OCI-M2 (cell line): ENCODE data around the gene TMEM238.
"Not testable (repeated sequence)": the region's sequence is repeated elsewhere in the genome, so short reads cannot be mapped to it uniquely, and the experiment has no call there.

Experiments used
- DNase-seq: peaks from one replicate; lab custom pipeline; 2025; ENCODE audit not compliant: unreplicated experiment; lab: John Stamatoyannopoulos, UW

TMEM238 gene

DNA sequence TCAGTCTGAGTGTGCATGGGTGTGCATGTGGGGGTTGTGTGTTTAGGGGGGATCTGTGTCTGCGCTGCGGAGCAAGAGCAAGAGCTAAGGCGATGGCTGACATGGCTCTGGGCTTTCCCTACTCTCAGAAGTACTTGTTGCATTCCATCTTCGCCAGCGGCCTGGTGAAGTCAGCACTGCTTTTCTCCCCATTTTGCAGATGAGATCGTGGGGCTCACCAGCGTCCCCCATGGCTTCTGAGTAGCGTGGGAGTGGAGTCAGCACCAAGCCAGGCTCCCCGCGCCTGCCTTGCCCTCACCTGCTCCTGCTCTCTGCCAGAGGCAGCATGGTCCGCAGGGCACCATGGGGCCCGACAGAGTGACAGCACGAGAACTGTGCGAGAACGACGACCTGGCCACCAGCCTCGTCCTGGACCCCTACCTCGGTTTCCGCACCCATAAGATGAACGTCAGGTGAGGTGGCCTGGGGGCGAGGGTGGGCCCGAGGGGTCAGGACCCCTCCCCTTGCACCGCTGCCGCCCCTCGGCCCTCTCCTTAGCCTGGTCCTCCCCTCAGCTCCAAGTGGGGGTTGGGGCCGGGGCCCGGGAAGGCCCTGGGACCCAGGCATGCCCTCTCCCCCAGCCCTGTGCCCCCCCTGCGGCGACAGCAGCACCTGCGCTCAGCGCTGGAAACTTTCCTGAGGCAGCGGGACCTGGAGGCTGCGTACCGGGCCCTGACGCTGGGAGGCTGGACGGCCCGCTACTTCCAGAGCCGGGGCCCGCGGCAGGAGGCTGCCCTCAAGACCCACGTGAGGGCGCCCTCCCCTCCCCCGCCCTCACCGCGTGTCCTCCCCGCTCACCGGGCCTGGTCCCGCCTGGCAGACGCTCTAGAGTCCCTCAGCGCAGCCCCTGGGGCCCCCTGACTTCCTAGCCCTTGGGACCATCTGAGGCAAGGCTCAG lies 42.2 kb downstream of the TMEM238 start:
- DNase-seq = no peak

DNA sequence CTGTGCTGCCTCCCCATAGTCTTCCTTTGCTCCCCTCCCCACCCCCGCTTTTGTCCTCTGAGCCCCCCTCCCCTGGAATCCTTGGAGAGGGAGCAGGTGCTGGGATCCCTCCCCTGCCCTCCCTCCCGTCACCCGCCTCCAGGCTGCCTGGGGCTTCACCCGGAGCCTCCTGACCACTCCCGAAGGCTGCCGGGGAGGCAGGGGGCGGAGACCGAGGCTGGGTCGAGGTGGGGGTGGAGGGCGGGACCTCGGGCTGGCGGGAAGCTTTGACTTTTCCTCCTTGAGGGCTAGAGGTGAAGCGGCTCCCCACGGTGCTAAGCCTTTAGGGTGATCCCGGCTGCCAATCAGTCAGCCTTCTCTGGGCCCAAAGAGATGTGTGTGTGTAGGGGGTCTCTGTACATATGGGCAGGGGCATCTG lies 42.9 kb downstream of the TMEM238 start:
- DNase-seq = no peak

- no peak for DNase-seq
Measured at GRCh38 chr19:55340784-55341147, 43.3 kb downstream of the TMEM238 start.

- no peak for DNase-seq
Measured at GRCh38 chr19:55339889-55340783, 44.0 kb downstream of the TMEM238 start.

DNA sequence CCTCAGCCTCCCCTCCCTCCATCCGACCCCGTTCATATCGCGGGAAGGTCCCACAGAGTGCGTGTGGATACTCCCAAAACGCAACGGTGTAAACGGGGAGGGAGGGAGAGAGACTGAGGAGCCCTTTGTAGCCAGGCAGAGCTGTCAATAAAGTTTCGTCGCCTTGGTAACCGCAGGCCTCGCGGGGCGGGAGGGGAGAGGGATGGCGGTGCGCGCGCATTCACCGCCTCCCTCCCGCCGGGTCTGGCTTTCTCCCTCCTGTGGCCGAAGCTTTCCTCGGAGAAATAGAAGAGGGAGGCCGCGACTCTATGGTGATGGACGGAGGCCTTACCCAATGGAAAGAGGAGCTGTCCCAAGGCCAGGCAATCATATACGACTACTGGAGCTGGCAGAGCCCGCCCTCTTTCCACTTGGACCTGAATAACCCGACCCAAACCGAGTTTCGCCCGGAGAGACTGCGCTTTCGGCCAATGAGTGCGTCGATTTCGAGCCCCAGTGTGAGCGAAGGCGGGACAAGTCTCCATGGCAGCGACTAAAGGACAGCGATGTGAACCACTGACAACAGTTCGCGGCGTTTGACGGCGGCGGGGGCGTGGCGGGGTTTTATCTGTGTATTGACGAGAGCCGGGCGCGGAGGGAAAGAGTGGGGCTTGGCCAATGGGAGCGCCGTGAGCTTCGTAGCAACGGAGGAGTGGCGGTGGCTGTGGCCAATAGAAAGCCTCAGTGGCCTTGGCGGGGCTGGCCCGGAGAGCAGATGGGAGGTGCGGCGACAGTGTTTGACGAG lies 44.8 kb downstream of the TMEM238 start, which contains the start of gene KMT5C:
TSS of gene KMT5C (plus strand) at position 772 of the 784 bp plus-strand sequence. CDS start 2,061 bp downstream, outside the sequence.
- DNase-seq = peak; percentile 99

DNA sequence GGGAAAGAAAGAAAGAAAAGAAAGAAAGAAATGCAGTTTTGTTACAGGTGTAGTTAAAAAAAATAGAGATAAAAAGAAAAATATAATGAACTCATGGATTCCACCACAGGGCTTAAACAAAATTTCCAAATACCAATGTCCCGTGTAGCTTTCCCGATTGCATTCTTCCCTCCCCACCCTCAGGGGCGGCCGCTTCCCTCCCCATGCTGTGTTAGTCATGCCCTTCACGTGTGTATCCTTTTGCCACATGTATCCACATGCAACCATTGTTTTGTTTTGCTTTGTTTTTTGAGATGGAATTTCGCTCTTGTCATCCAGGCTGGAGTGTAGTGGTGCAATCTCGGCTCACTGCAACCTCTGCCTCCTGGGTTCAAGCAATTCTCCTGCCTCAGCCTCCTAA lies 48.0 kb downstream of the TMEM238 start:
- no peak for DNase-seq

DNA sequence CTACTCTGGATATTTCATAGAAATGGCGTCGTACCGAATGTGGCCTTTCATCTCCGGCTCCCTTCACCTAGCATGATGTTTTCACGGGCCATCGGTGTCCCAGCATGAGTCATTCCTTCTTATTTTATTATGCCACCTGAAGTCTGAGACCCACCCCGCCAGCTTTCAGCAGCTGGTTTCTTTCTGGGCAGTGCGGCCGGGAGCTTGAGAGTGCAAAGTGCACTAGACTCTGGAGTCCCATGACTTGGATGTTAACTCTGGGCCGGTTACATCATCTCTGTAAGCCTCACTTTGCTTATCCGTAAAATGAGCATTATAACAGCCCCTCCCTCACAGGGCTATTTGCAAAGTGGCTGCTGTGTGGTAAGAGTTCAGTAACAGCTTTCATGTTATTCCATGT lies 50.2 kb downstream of the TMEM238 start:
- DNase-seq = no peak

DNA sequence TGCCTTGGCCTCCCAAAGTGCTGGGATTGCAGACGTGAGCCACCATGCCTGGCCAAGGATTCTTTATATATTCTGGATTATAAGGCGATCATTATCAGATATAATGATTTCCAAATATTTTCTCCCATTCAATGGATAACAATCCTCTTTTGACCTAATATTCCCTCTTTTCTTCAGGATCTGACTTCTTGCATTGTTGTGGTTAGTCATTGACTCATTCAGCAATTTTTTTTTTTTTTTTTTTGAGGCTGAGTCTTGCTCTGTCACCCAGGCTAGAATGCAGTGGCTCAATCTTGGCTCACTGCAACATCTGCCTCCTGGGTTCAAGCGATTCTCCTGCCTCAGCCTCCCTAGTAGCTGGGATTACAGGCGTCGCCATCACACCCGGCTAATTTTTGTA lies 54.3 kb downstream of the TMEM238 start:
- not testable (repeated sequence) for DNase-seq
